NAMALWA (cell line): ENCODE results near the gene KIAA0825.
"Not testable (repeated sequence)": the region's sequence is repeated elsewhere in the genome, so short reads cannot be mapped to it uniquely, and the experiment has no call there.

ENCODE experiments used
- DNase-seq: peaks from one replicate; pipeline ENCODE4 v3.0.0-alpha.2; 2015; ENCODE audit warnings: low spot score

KIAA0825 gene

DNA sequence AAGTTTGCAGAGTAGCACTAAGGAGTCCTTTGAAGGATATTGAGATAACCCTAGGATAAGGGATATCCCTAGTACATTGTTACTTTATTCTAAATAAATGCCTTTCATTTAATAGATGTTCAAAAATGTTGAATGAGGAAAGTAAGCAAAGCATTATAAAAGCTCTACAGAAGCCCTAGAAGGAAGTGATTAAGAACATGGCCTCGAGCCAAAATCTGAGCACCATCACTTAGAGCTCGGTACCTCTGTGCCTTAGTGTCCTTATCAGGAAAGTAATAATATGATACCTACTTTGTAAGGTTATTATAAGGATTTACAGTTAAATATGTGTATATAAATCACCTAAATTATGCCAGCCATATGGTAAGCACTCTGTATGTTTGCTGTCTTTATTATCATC lies 242.6 kb downstream of the KIAA0825 start:
- no peak for DNase-seq

DNA sequence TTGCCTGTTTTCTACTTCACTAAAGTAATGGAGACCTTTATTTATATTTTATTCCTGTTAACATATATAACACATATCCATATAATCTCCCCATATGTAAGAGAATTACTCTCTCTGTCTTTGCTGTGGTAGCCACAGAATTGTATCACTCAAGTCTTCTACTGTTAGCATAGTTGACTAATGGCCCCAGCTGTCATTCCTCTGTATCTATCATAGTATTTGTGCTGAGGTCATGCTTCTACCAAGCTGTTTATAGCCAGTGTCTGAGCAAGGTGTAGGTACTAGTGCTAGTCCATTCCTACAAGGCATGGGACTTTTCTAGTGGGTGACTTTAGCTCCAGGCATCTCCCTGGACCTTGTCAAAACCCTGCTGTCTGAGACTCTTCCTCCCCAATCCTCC lies 244.1 kb downstream of the KIAA0825 start:
- no peak for DNase-seq

DNA sequence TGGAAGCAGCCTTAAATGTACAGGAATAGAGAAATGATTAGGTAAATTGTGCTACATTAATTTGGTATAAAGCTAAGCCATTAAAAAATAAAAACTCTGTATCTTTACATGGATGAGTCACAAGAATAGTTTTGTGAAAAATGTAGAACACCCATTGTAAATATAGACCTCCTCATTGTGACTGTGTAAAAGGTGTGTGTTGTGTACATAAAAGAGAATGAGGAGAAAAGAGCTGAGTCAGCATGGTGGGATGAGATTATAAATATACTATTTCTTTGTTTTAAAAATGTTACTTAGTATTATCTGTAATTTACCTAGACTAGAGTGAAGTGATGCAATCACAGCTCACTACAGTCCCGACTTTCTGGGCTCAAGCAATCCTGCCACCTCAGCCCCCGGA lies 250.5 kb downstream of the KIAA0825 start:
- no peak for DNase-seq

DNA sequence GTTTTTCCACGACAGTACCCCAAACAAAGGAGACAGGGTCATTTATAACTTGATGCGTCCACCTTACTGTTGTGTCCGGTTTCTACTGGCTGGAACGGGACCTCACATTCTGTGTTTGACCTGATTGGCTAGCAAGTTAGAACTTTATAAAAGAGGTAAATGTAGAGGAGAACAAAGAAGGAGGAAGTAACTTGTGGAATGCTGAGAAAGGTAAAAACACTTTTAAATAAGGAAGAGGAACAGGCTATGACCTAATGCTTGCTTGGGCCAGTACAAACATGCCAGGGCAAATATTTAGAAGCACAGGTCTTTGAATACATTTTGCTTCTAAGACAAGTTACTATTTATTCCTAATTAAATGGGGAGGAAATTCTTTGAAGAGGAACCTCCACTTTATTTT lies 251.6 kb downstream of the KIAA0825 start:
- DNase-seq = no peak

DNA sequence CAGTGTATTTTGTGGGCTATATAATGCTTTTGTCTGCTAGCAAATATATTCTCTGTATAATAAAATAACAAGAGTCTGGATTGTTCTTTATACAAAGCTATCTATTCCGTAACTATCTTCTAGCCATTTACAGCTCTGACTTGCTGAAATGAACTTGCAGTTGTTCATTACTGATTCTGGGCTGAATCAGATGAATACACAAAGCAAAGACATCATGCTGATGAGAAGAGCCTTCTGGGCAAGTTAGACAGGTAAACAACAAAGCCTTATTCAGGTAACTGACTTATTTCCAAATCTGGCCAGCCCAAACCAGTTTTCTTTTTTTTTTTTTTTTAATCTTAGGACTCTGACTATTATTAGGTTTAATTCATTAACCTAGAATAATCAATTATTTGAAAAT lies 255.5 kb downstream of the KIAA0825 start:
- DNase-seq = no peak

DNA sequence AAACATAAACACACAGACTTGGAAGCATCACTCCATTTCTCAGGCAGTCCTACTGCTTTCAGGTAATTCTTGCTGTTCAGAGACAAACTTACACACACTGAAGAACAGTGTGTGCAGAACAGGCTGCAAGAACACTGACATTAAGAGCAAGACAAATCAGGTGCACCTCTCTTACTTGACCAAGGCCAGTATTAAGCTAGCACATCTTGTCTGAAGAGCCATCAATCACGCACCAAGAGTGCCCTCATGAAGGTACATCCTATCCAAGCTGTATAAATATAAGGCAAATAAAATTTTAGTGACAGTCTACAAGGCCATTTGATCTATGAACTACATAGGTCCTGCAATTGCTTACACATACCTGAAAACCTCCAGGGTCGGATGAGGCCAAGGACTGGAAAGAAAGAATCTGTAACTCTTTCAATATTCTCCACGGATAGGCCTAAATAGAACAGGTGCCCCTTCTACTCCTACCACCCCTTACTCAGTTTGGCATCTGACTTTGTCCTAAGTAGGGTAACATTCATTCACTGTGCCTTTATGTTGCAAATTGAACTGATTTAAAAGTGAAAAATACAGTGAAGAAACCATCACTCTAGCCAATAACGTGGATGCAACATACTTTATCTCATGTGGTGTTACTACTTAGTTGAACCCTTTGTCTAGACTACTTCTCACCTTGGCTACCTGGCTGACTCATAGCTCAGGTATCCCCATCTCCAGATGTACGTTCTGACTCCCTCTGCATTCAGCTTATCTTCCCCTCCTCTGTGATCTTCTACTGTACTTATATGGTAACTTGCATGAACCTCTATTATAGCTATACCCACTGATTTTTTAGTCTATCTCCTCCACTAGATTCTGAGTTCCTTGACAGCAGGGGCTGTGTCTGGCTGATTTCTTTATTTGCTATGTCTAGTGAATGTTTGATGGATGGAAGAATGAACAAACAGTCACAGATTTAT lies 256.3 kb downstream of the KIAA0825 start:
- no peak for DNase-seq

DNA sequence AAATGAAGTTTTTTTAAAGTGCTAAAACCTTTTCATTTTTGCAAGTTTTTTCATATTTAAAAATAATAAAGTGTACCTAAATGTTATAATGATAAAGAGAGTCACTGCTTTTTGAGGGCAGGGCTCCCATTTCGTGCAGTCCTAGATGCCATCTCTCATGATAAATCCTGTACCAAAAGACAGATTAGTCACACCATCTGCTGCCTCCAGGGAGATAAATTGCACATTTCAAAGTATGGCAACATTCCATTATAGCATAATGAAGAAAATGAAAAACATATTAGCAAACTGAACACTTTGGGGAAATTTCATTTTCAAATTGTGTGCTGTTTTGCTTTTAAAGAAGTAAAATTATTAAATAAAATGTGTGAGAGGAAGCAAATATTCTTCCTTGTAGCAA lies 257.2 kb downstream of the KIAA0825 start:
- no peak for DNase-seq

DNA sequence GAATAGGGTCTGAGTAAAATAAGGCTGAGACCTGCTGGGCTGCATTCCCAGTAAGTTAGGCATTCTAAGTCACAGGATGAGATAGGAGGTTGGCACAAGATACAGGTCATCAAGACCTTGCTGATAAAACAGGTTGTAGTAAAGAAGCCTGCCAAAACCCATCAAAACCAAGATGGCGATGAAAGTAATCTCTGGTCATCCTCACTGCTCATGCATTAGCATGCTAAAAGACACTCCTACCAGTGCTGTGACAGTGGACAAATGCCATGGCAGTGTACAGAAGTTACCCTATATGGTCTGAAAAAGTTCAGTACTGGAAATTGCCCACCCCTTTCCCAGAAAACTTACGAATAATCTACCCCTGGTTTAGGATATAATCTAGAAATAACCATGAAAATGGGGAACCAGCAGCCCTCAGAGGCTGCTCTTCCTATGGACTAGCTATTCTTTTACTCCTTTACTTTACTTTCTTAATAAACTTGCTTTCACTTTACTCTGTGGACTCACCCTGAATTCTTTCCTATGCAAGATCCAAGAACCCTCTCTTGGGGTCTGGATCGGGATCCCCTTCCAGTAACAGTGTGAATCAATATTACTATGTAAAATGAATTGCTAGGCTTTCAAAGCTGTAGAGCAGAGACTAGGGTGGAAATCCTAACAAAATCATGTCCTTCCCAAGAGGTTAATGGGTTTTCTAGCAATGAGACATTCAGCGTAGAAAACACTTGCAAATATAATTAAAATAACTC lies 257.8 kb downstream of the KIAA0825 start:
- no peak for DNase-seq

DNA sequence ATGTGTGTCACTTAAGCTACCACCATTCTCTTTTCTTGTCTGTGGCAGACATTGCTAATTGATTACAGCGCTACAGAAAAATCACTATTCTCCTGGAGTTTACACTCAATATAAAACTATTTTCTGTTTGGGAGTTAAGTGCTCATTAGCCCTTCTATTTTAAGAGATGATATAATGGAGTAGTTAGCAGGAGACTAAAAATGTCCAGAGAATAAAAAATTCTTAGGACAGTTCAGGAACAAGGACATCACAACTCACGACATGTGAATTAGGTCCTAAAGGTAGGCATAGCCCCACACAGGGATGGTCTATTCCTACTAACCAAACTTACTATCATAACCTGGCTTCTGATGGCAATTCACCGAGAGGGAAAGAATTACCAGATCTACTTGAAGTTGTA lies 258.5 kb downstream of the KIAA0825 start:
- DNase-seq = no peak

DNA sequence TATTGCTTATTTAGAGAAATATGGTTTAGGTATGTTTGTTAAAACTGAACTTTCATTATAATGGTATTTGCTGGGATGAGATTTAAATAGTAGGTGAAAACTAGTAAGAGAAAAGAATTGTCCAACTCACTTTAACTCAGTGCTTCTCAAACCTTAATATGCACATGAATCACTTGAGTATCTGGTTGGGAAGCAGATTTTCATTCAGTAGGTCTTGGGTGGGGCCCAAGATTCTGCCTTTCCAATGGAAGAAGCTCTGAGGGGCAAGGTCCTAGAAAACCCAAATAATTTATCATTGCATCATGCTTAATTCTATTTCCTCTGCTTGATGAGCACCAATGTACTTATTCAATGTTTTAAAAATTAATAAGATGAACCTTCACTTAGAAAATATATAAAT lies 262.6 kb downstream of the KIAA0825 start:
- no peak for DNase-seq

DNA sequence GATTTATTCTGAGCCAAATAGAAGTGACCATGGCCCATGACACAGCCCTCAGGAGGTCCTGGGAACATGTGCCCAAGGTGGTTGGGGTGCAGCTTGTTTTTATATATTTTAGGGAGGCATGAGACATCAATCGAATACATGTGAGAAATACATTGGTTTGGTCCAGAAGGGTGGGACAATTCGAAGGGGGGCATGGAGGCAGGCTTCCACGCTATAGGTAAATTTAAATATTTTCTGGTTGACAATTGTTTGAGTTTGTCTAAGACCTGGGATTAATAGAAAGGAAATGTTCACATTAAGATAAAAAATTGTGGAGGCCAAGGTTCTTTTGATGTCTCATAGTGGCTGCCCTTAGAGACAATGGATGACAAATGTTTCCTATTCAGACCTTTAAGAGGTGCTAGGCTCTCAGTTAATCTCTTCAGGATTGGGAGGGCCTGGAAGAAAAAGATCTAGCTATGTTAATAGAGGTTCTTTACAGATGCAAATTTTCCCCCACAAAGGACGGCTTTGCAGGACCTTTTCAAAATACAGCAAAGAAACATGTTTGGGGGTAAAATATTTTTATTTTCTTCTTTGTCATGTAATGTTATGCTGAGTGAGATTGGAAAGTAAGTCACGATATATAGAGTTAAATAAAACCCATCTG lies 263.4 kb downstream of the KIAA0825 start:
- not testable (repeated sequence) for DNase-seq

DNA sequence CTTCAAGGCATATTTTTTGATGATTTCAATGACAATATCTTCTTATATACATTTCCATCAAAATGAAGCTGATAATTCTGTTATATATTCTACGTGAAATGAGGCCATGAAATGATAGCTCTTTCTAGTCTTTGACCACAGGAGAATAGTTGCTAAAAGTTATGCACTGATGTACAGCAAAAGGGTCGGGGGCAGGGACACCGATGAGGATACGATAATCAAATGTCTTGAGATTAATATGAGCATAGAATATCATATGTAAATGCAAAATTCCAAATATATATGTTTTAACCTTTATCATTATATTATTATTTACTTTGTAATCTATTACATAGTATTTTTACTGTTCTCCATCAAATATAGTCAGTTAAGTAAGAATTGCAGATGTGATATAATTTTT lies 264.8 kb downstream of the KIAA0825 start:
- DNase-seq = no peak

DNA sequence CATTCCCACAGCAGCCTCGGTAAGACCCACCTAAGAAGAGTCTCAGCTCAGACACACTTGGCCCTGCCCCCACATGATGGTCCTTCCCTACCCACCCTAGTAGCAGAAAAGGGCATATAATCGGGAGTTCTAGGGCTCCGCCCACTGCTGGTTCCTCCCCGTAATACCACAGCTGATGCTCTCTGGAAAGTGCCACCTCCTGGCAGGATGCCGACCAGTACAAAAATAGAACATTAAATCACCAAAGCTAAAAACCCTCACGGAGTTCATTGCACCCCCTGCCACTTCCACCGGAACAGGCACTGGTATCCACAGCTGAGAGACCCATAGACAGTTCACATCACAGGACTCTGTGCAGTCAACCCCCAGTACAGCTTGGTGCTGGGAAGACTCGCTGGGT lies 271.3 kb downstream of the KIAA0825 start:
- DNase-seq = no peak

DNA sequence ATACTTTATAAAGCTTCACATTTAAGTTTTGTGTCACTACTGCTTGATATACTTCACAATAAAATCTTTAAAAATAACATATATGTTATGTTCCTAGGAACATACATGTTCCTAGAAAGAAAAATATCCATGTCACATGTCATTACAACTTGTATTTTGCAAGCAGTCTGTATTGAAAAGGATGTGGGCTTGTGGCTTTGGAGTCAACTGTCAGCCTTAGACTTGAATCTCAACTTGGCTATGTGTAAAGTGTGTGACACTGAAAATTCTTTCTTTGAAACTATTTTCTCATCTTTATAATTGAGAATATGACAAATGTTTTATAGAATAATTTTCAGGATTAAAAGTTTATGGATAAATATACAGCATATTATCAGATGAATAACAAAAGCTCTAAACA lies 273.1 kb downstream of the KIAA0825 start:
- DNase-seq = no peak

DNA sequence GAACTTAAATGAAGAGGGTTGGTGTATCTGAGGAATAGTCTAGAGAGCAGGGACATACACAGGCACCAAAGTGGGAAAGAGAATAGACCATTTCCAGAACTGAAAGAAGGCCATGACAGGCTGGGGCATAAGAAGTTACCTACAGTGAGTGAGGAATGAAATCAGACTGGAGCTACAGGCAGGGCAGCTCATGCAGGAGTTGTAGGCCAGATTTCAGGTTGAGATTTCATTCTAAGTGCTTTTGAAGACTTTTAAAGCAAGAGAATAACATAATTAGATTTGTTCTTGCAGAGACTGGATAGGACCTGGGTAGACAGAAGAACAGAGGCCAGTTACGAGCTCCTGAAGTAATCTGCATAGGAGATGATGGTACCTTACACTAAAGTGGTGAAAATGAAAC lies 280.8 kb downstream of the KIAA0825 start:
- no peak for DNase-seq

DNA sequence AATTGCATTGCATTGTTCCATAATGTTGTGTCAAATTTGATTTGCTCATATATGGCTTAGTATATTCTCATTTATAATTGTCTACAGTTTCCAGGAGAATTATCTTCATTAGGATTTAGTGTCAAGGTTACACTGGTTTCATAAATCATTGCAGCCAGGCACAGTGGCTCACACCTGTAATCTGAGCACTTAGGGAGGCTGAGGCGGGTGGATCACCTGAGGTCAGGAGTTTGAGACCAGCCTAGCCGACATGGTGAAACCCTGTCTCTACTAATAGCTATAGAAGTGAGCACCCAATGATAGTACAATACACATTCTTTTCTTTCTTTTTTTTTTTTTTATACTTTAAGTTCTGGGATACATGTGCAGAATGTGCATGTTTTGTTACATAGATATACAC lies 282.5 kb downstream of the KIAA0825 start:
- no peak for DNase-seq

DNA sequence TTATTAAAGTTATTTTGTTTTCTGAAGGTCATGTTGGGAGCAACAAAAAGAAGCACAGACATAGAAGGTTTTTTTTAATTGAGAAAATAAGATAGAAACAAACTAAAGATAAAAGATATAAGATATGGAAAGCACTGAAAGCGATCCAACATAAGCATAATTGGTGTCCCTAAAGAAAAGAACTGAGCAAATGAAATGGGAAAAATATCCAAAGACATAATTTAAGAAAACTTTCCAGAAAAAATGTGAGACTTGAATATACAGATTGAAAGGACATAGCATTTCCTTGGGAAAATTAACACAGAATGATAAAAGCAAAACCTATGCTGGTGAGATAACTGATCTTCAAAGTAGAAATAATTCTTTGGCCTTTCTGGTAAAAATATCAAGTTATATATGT lies 289.3 kb downstream of the KIAA0825 start:
- DNase-seq = no peak

DNA sequence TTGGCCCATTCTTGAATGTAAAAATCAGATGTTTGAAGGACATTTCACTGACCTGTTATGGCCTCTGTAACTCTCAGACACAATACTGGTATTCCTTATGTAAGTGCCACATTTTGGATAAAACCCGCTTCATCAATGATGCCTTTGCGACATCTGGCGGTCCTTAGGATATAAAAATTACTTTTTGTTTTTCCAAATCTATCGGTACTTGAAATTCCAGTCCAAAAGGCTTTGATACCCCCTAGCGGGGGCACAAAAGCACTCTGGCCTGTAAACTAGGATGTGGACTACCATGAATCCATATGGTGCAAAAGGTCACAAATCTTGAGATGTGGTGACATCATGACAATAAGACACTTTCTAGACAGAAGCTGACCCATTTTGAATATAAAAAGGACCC lies 291.8 kb downstream of the KIAA0825 start:
- no peak for DNase-seq

DNA sequence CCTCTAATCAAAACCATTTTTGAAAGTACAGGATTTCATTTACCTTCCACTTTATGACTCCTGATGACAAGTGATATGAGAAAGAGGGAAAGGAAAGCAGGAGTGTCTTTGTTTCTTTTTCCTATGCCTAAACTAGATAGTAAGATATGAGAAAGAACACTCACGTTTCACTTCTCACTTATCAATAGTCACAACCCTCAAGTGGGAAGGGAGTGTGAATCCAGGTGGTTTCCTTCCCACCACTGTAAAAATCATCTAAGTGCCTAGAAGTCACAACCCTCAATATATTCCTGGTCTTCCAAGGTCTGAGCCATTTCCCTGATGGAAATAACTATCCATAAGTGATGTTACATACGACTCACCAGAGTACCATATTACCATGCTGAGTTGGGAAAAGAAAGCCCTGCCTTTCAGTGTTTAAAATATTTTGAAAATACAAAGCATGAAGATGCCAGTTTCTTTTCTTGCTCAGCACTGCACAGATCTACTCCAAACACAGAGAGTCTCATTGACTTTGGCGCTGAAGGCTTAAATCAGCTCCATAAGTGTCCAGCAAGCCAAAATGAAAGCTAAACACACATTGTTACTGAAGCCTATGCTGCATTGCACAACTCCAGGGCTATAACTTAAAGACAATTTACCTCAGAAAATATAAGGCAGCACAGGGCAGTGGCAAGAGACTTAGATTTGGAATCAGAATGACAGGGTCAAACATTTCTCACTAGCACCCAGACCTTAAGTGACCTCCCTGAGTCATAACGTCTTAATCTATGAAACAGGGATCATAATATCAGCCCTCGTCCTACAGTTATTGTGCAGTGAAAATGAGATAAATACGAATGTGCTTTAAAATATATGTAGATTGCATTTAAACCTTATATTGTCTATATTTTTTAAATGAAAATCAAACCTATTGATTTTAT lies 301.2 kb downstream of the KIAA0825 start:
- no peak for DNase-seq

DNA sequence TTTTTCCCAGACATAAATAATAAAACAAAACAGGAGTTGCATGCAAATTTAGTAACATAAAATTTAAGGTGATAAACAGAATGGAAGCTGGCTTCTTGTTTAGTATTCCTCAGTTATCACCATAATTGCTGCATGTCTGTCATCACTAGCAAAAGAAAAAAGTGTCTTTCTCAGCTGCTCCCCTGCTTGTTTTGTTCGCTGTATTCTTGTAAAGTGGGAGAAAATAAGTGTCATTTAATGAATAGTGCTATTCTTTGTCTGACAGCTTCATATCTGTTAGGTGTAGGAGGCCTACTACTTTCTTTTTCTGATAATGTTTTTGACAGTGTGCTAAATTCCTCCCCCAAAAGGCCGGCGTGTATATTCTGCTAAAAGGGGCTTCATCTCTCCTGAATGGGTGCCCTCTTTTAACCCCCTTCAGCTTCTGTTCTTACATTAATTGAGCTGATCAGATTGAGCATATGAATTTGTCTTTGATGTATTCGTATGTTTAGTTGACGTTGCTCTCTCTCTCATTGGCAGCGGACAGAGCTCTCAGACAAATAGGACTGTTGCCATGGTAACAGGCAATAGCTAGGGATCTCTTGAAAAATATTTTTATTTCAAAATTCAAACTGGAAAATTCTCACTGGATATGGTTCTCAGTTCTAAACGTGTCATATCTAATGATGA lies 303.8 kb downstream of the KIAA0825 start:
- DNase-seq = no peak

DNA sequence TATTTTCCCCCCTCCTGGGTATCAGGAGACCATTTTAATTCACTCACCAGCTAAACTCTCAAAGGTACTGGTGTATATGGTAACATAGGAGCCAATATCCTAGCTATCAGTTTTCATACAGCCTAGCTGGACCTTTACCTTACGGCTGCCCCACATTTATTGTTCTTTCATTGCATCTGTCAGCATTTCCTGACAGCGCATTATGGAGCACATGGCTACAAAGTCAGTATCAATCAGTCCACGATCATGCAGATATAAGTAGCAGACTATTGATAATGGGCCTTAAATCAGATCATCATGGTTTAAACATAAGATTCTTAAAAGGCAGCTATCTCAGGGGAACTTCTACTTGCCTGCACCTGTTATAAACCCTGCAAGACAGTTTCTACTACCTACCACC lies 304.7 kb downstream of the KIAA0825 start:
- DNase-seq = no peak
